Stomach (tissue), 4 donors: ENCODE data around the gene ABCA1.

ENCODE experiments used
- CTCF ChIP-seq, 7 experiments: fragments of 450-650 bp in 4 of 7; fragments of 200-600 bp in 3 of 7; sonication (generic) in 3 of 7; IDR thresholded peaks; one replicate each; pipeline ENCODE4 v1.5.1; 2016 to 2019; ENCODE audit warnings: antibody characterized with exemption in 7 of 7, control low read depth in 2 of 7, mild to moderate bottlenecking in 1 of 7
- POLR2A ChIP-seq, 4 donors: fragments of 450-650 bp; IDR thresholded peaks; one replicate each; pipeline ENCODE4 v1.6.1; 2016; ENCODE audit warnings: antibody characterized with exemption in 4 of 4, control low read depth in 2 of 4, mild to moderate bottlenecking in 1 of 4, moderate library complexity in 1 of 4
- POLR2AphosphoS5 ChIP-seq, 3 donors: sonication (generic); formaldehyde crosslinking; IDR thresholded peaks; one replicate each; pipeline ENCODE4 v1.6.1; 2016; ENCODE audit warnings: antibody characterized with exemption in 3 of 3

GRCh38 chr9:104958751-104959150, 30.8 kb upstream of the ABCA1 start:
- TF ChIP-seq CTCF (IDR thresholded peaks at IDR 0.05): no peak
- TF ChIP-seq POLR2A (IDR thresholded peaks at IDR 0.05): no peak
- no peak for TF ChIP-seq POLR2AphosphoS5 (IDR thresholded peaks at IDR 0.05)
